ENCODE data around the gene PGM1. TPM values are rescaled to one million over a fixed set of nuclear protein-coding genes. Genes with fewer than 3 reads are reported as not detected.

PGM1 gene
- total and polyA plus RNA-seq, 2 donors (not counting 3 experiments of a cell fraction or from before 2014, with no cell fraction given) = 9.3 to 21.0 TPM

DNA sequence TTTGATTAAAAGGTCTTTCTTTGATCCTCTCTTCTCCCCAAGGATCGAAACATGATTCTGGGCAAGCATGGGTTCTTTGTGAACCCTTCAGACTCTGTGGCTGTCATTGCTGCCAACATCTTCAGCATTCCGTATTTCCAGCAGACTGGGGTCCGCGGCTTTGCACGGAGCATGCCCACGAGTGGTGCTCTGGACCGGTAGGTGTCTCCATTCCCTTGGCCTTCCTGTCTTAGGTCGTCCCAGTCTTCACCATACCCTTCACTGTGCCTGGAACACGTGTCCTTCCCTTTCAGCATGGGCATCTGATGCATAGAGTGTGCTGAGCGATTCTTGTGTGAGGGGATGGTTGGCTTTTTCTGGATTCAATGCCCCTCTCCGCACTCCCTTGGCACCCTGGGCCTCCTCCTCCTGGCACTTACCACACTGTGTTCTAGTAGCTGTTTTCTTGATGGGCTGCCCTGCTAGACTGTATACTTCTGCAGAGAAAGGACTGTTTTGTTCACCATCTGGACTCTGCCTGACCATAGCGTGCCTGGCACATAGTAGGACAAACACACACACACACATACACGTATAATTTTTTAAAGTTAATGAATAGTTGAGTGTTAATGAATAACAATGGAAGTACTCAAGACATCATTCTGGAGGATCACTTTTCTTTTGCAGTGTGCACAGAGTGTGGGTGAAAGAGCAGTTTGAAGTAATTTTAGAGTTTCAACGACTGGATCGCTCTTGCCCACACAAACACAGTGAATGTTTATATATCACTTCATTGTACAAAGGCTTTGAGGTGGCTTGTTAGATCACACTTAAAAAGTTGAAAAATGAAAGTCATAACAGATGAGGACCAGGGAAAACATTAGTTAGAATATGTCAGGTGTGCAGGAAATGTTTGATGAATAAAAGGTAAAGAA lies 43.2 kb downstream of the PGM1 start:
- dilution Hi-C loops (cut with MboI; ENCODE audit: extremely low pct_ligation_motif_present, low sequenced_read_pairs) (no loop called here), intact Hi-C loops (cut with micrococcal nuclease) (no loop called here)
- no peaks in the 10 kb centered on the region for H4K20me1 ChIP-seq (replicated peaks; ENCODE audit: control insufficient read depth, extremely low read depth, insufficient read depth, low read length)
- DNase-seq (ENCODE audit: low read depth, low spot score) (no peak), FAIRE-seq (no peak)
- no TSS peak for BruUV-seq (replicated peaks)
- POLR2A ChIA-PET = no interaction called here
- no peak overlapping the region for H2AFZ ChIP-seq (ENCODE audit: low read depth, low read length)
- no peak overlapping the region for H3K4me3 ChIP-seq (replicated peaks in 1 of 3; ENCODE audit: insufficient read depth in 1 of 3, low read depth in 1 of 3, low read length in 3 of 3)
- no peaks in the 10 kb centered on the region for H3K79me2 ChIP-seq (ENCODE audit: control insufficient read depth, insufficient read depth, low read length)
- H3K4me1 ChIP-seq (ENCODE audit: control insufficient read depth, extremely low read depth, insufficient read depth, low read length) = no peaks in the 10 kb centered on the region
- peaks cover 0 to 2% of the 10 kb centered on the region in 2 experiments for H3K36me3 ChIP-seq (ENCODE audit: control insufficient read depth in 2 of 2, extremely low read depth in 1 of 2, insufficient read depth in 2 of 2, low read length in 2 of 2)
- no peak overlapping the region for H3K27ac ChIP-seq (ENCODE audit: insufficient read depth, low read depth, low read length)
- H3K27me3 ChIP-seq (ENCODE audit: control insufficient read depth in 2 of 2, insufficient read depth in 2 of 2, low read length in 2 of 2) = no peaks in the 10 kb centered on the region
- no peaks in the 10 kb centered on the region for H3K9me1 ChIP-seq (replicated peaks; ENCODE audit: control insufficient read depth, extremely low read depth, insufficient read depth, low read length)
- no peak for TF ChIP-seq MYC (IDR thresholded peaks at IDR 0.05; ENCODE audit: low read depth, low read length)
- TF ChIP-seq JUN (IDR thresholded peaks at IDR 0.05; ENCODE audit: borderline replicate concordance, insufficient read depth, insufficient read length, low read depth) = no peak
- no peak for TF ChIP-seq POLR2A (IDR thresholded peaks at IDR 0.05; ENCODE audit: low read depth, low read length)
- TF ChIP-seq FOS (IDR thresholded peaks at IDR 0.05; ENCODE audit: borderline replicate concordance, insufficient read depth, low read length) = no peak
- no peak for TF ChIP-seq GATA2 (IDR thresholded peaks at IDR 0.05; ENCODE audit: insufficient read depth, insufficient read length, low read depth, low read length)
- TF ChIP-seq POLR2AphosphoS5 (IDR thresholded peaks at IDR 0.05; ENCODE audit: insufficient read depth, low read depth, low read length) = no peak
- no peak for TF ChIP-seq EZH2 (IDR thresholded peaks at IDR 0.05; ENCODE audit: borderline replicate concordance, low read depth, low read length, severe bottlenecking)
- TF ChIP-seq, protein P1, sequence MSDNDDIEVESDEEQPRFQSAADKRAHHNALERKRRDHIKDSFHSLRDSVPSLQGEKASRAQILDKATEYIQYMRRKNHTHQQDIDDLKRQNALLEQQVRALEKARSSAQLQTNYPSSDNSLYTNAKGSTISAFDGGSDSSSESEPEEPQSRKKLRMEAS (IDR thresholded peaks at IDR 0.05; ENCODE audit: insufficient read depth, insufficient read length) = no peak
- TF ChIP-seq, protein P2, sequence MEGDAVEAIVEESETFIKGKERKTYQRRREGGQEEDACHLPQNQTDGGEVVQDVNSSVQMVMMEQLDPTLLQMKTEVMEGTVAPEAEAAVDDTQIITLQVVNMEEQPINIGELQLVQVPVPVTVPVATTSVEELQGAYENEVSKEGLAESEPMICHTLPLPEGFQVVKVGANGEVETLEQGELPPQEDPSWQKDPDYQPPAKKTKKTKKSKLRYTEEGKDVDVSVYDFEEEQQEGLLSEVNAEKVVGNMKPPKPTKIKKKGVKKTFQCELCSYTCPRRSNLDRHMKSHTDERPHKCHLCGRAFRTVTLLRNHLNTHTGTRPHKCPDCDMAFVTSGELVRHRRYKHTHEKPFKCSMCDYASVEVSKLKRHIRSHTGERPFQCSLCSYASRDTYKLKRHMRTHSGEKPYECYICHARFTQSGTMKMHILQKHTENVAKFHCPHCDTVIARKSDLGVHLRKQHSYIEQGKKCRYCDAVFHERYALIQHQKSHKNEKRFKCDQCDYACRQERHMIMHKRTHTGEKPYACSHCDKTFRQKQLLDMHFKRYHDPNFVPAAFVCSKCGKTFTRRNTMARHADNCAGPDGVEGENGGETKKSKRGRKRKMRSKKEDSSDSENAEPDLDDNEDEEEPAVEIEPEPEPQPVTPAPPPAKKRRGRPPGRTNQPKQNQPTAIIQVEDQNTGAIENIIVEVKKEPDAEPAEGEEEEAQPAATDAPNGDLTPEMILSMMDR (IDR thresholded peaks at IDR 0.05; ENCODE audit: extremely low read depth in 1 of 2, insufficient read depth in 1 of 2, low read depth in 1 of 2, low read length in 2 of 2) = no peak
- no peak overlapping the region for H3K9ac ChIP-seq (replicated peaks; ENCODE audit: extremely low read depth, insufficient read depth, low read length)
- CTCF ChIA-PET = no interaction called here
- no peaks in the 10 kb centered on the region for H3K9me3 ChIP-seq (replicated peaks; ENCODE audit: control insufficient read depth, insufficient read depth, low read length)
- H3K4me2 ChIP-seq (ENCODE audit: insufficient read depth, low read length) = no peak overlapping the region

Measured in endothelial cell of umbilical vein (primary cell).